Pericardium fibroblast (primary cell): ENCODE measurements around the gene SLC2A2. TPM values are rescaled to one million over a fixed set of nuclear protein-coding genes. Genes with fewer than 3 reads are reported as not detected.

Experiments
- total RNA-seq: library from RNA; depleted of rRNA; stranded (reverse); fragments of >200 nt; gene quantifications from 2 replicates; pipeline ENCODE4 v1.2.3, GENCODE V29; 2015

The SLC2A2 gene
- total RNA-seq: not detected in 2 replicates

DNA sequence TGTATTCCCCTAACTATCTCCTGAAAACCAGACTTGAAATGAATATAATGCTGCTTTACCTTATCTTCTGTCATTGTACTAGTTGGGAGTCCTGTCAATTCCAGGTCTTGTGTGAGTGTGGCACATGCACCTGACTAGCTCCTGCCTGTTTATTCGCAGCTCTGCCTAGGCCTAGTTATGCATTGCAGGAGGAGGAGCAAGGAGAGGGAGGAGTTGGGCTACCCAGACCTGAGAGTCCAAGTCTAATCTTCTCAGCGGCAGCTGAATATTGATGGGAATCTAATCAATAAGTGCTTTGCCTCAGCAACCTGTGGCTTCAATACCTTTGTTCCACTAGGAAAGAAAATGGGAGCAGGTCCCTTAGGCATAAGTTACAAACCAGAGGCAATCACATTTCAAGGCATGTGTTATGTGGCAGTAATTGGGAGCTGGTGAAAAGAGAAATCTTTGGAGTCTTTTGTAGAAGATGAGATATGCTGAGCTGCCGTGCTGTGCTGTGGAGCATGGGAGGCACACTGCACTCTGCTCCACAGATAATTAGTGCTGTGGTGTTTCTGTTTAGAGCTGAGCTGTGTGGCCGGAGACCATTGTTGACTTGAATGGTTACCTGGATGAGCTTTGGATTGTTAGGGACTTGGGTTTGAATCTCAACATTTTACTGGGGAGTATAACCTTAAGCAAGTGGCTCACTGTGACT lies at the start of gene SLC2A2:
SLC2A2 (minus strand) TSS at position 124 of the 697 bp plus-strand sequence; CDS start at position 74, 50 bp downstream.

Other genes starting within 250 kb of the SLC2A2 start
- gene RPL22L1, start 156.5 kb downstream of the SLC2A2 start, total RNA-seq: 270 and 338 TPM in 2 replicates
- 4.6 and 8.5 TPM in 2 replicates for gene EIF5A2, start 118.1 kb downstream of the SLC2A2 start, total RNA-seq